Measurements from ENCODE around the gene KRT6A. TPM values are rescaled to one million over a fixed set of nuclear protein-coding genes. Genes with fewer than 3 reads are reported as not detected.

KRT6A gene
- total and polyA plus RNA-seq, 7 donors, result 0.13 to 1.4 (median 0.52) TPM; not detected in 1

DNA sequence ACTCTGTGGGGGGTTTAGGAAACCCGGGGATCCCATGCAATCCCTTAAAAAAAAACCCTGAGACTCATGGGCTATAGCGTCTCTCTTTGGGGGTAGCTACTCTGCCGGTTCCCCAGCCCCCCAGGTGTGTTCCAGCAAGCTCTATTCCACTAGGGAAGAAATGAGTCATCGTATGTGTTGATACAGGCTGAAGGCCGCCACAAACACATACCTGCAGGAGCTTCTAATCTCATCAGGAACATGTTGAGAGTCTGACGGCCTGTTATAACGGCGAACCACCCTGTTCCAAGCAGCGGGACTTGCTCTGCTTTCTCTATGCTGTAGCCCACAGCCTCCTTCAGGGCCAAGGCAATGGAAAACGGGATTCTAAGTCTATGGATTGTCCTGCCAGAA, 28.1 kb upstream of the KRT6A start:
- Histone ChIP-seq H3K27me3 (ENCODE audit: insufficient read depth in 3 of 3, low read length in 2 of 3) (peaks cover 0 to 14% (median 4%) of the 10 kb centered on the region in 3 donors), H3K4me3 (no peak overlapping the region), H3K4me1 (no peaks in the 10 kb centered on the region), H3K36me3 (ENCODE audit: insufficient read depth in 1 of 2, low read depth in 1 of 2) (no peaks in the 10 kb centered on the region), H3K27ac (no peak overlapping the region), H3K9me3 (no peaks in the 10 kb centered on the region)
- TF ChIP-seq CTCF (IDR thresholded peaks at IDR 0.05), result no peak
- DNase-seq (no peak), ATAC-seq (no peak)
- intact Hi-C loops (cut with DNase I), result no loop called here
- WGBS, 3 donors, result 39 to 59% (median 44%) methylated on average over 10 of the region's 10 CpGs

DNA sequence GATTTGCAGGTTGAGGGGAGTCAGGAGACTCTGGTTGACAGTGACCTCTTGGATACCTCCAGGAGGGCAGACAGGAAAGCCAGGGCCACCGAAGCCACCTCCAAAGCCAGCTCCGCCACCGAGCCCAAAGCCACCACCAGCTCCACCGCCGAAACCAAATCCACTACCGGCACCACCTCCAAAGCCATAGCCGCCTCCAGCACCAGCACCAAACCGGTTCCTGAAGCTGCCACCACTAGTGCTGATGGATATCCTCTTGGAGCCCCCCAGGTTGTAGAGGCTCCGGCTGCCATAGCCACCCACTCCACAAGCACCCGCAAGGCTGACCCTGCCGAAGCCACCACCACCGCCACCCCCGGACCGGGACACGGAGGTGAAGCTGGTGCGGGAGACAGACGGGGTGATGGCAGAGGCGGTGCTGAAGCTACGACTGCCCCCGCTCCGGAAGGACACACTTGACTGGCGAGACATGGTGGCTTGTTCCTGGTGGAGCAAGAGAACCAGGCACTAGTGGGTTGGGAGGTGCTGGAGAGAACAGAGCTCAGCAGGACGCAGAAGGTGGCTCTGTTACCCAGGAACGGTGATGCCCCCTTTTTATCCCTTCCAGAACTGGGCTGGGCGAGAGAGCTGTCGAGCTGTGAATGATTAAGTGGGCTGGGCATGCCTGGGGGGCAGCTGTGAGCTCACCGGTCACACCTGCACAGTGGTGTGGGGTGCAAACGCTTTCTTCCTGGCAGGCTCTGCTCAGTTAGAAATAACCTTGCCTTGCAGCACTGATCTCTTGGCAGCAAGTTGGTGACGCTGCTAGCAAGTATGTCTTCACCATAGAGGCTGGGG, 27.0 kb upstream of the KRT6A start, which contains the start of gene KRT5:
TSS of gene KRT5 (minus strand) at position 569 of the 837 bp plus-strand sequence. CDS start at position 471, 98 bp downstream.
- H3K9me3 ChIP-seq, result no peaks in the 10 kb centered on the region
- 87 to 88% (median 87%) methylated on average over 29 of the region's 29 CpGs for WGBS, 3 donors
- peaks cover 0 to 14% (median 2%) of the 10 kb centered on the region in 3 donors for H3K27me3 ChIP-seq (ENCODE audit: insufficient read depth in 3 of 3, low read length in 2 of 3)
- no peak within 1 kb of the TSS for H3K4me3 ChIP-seq
- H3K4me1 ChIP-seq, result no peaks in the 10 kb centered on the region
- TF ChIP-seq CTCF (IDR thresholded peaks at IDR 0.05), result no peak
- no peak for ATAC-seq
- intact Hi-C loops (cut with DNase I), result no loop called here
- H3K27ac ChIP-seq, result no peak within 1 kb of the TSS
- no peak for DNase-seq
- no peaks in the 10 kb centered on the region for H3K36me3 ChIP-seq (ENCODE audit: insufficient read depth in 1 of 2, low read depth in 1 of 2)

DNA sequence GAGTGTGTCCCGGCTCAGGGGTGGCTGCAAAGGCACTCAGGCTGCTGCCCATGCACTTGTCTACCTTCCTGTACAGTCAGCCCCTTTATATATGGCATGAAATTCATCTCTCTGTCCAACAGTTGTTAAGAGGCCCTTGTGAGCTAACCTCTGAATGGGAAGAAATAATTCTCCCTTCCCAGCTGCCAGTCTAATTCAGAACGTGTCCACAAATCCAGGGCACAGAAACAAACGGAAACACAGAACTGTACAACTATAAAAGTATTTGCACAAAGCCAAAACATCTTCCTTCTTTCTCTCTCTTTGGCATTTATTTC, 26.3 kb upstream of the KRT6A start:
- no peak for TF ChIP-seq CTCF (IDR thresholded peaks at IDR 0.05)
- WGBS, 3 donors, result 52 to 76% (median 63%) methylated on average over 3 of the region's 3 CpGs

DNA sequence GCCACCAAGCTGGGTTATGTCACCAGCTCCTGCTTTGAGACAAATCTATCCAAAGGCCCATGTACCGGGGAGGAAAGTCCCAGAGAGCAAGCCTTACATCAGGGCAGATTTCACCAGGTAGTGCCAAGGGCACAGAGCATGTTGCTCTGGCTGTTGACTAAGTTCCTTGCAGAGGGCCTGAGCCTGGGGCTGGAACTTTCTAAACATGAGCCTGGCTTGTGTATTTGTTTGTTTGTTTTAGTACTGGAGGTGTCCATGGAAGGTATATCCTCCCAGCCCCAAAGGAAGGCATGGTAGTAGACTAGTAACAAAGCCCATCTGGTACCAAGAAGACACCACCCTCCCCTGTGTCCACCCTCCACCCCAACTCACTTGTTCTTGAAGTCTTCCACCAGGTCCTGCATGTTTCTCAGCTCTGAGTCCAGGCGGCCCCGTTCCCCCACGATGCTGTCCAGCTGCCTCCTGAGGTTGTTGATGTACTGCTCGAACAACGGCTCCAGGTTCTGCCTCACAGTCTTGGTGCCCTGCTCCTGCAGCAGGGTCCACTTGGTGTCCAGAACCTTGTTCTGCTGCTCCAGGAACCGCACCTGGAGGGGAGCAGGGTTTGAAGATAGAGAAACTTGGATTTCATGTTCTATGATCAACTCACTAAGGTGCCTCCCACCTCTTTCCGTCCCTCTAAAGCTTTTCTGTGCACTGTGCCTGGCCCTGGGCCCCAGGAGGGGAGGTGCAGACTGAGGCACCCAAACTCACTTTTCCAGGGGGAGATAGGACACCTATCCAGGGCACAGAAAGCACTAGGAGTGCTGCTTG, 25.7 kb upstream of the KRT6A start:
- no peaks in the 10 kb centered on the region for H3K9me3 ChIP-seq
- no peak overlapping the region for H3K4me3 ChIP-seq
- no peak overlapping the region for H3K27ac ChIP-seq
- no peak for TF ChIP-seq CTCF (IDR thresholded peaks at IDR 0.05)
- no peaks in the 10 kb centered on the region for H3K36me3 ChIP-seq (ENCODE audit: insufficient read depth in 1 of 2, low read depth in 1 of 2)
- DNase-seq, result no peak
- WGBS, 3 donors, result 77 to 89% (median 84%) methylated on average over 8 of the region's 8 CpGs
- H3K4me1 ChIP-seq, result no peaks in the 10 kb centered on the region
- no peak for ATAC-seq
- peaks cover 0 to 9% (median 2%) of the 10 kb centered on the region in 3 donors for H3K27me3 ChIP-seq (ENCODE audit: insufficient read depth in 3 of 3, low read length in 2 of 3)
- intact Hi-C loops (cut with DNase I), result no loop called here

More for the DNA sequence above, 26.3 kb upstream of the KRT6A start:
- no peak overlapping the region for H3K4me3 ChIP-seq
- no peaks in the 10 kb centered on the region for H3K4me1 ChIP-seq
- H3K27me3 ChIP-seq (ENCODE audit: insufficient read depth in 3 of 3, low read length in 2 of 3), result peaks cover 0 to 9% (median 2%) of the 10 kb centered on the region in 3 donors
- intact Hi-C loops (cut with DNase I), result no loop called here
- no peaks in the 10 kb centered on the region for H3K9me3 ChIP-seq
- no peaks in the 10 kb centered on the region for H3K36me3 ChIP-seq (ENCODE audit: insufficient read depth in 1 of 2, low read depth in 1 of 2)
- H3K27ac ChIP-seq, result no peak overlapping the region
- DNase-seq, result no peak
- no peak for ATAC-seq

Measured in psoas muscle (tissue), 8 donors.